Smooth muscle cell (in vitro differentiated cells): ENCODE measurements around the gene BSN. TPM values are rescaled to one million over a fixed set of nuclear protein-coding genes. Genes with fewer than 3 reads are reported as not detected.

Experiments
- DNase-seq: peaks from one replicate; lab custom pipeline; 2025; ENCODE audit not compliant: unreplicated experiment; lab: John Stamatoyannopoulos, UW
- H2AFZ ChIP-seq: fragments of 200-600 bp; sonication (generic); 2 replicates; pipeline ENCODE4 v1.6.0; 2016; ENCODE audit warnings: antibody characterized with exemption, low read depth, mild to moderate bottlenecking
- H3F3A ChIP-seq: fragments of 200-600 bp; sonication (generic); 2 replicates; pipeline ENCODE4 v1.6.0; 2017; ENCODE audit warnings: antibody characterized with exemption, low read depth
- H3K27ac ChIP-seq: fragments of 200-600 bp; sonication (generic); 2 replicates; pipeline ENCODE4 v1.5.1; 2016; ENCODE audit warnings: low read depth, mild to moderate bottlenecking
- H3K27me3 ChIP-seq: fragments of 200-600 bp; sonication (generic); 2 replicates; pipeline ENCODE4 v1.6.1; 2016; ENCODE audit warnings: low read depth, mild to moderate bottlenecking
- H3K36me3 ChIP-seq: fragments of 200-600 bp; sonication (generic); 2 replicates; pipeline ENCODE4 v1.5.1; 2016; ENCODE audit warnings: low read depth
- H3K4me1 ChIP-seq: fragments of 200-600 bp; sonication (generic); 2 replicates; pipeline ENCODE4 v1.5.1; 2016; ENCODE audit warnings: low read depth
- H3K4me2 ChIP-seq: fragments of 200-600 bp; sonication (generic); 2 replicates; pipeline ENCODE4 v1.6.0; 2016; ENCODE audit warnings: mild to moderate bottlenecking
- H3K4me3 ChIP-seq: fragments of 200-600 bp; sonication (generic); 2 replicates; pipeline ENCODE4 v1.5.1; 2016; ENCODE audit warnings: mild to moderate bottlenecking
- H3K79me2 ChIP-seq: fragments of 200-600 bp; sonication (generic); 2 replicates; pipeline ENCODE4 v1.6.0; 2016; ENCODE audit warnings: low read depth, mild to moderate bottlenecking
- H3K9ac ChIP-seq: fragments of 200-600 bp; sonication (generic); 2 replicates; pipeline ENCODE4 v1.6.0; 2016; ENCODE audit warnings: low read depth
- H3K9me3 ChIP-seq: fragments of 200-600 bp; sonication (generic); replicated peaks from 2 replicates; pipeline ENCODE4 v1.5.1; 2016; ENCODE audit warnings: low read depth
- H4K20me1 ChIP-seq: fragments of 200-600 bp; sonication (generic); 2 replicates; pipeline ENCODE4 v1.6.0; 2016; ENCODE audit warnings: low read depth
- WGBS: methylation state at CpG from one replicate; pipeline ENCODE4 v1.1.7; 2016; ENCODE audit warnings: low lambda C conversion rate; 5-methylcytosine and 5-hydroxymethylcytosine counted together
- polyA plus RNA-seq: library from polyadenylated mRNA; unstranded; fragments of >200 nt; fragmentation: Nextera tagmentation; extraction: Ambion mirVana; gene quantifications from 2 replicates; pipeline ENCODE4 v1.2.1, GENCODE V29; 2016
- total RNA-seq: library from RNA; depleted of rRNA; stranded (reverse); fragments of >200 nt; gene quantifications from 2 replicates; pipeline ENCODE4 v1.2.3, GENCODE V29; 2014
- TF ChIP-seq, protein P1 (sequence below): fragments of 200-600 bp; sonication (generic); IDR thresholded peaks from 2 replicates; pipeline ENCODE4 v1.5.1; 2017; ENCODE audit warnings: borderline replicate concordance, mild to moderate bottlenecking, antibody characterized with exemption; ENCODE audit not compliant: insufficient read depth, poor library complexity, severe bottlenecking

Gene BSN
- total and polyA plus RNA-seq, 2 experiments from 2014 or later, result under 0.01 to 0.07 TPM

- Histone ChIP-seq H3K27ac (no peak overlapping the region), H2AFZ (no peak overlapping the region), H3K4me3 (no peak overlapping the region), H3K9me3 (no peaks in the 10 kb centered on the region), H3K9ac (no peak overlapping the region), H3F3A (no peaks in the 10 kb centered on the region), H3K4me2 (no peak overlapping the region), H3K27me3 (no peaks in the 10 kb centered on the region), H3K36me3 (no peaks in the 10 kb centered on the region), H3K79me2 (no peaks in the 10 kb centered on the region), H4K20me1 (no peaks in the 10 kb centered on the region), H3K4me1 (no peaks in the 10 kb centered on the region)
- no peak for DNase-seq
- TF ChIP-seq, protein P1, sequence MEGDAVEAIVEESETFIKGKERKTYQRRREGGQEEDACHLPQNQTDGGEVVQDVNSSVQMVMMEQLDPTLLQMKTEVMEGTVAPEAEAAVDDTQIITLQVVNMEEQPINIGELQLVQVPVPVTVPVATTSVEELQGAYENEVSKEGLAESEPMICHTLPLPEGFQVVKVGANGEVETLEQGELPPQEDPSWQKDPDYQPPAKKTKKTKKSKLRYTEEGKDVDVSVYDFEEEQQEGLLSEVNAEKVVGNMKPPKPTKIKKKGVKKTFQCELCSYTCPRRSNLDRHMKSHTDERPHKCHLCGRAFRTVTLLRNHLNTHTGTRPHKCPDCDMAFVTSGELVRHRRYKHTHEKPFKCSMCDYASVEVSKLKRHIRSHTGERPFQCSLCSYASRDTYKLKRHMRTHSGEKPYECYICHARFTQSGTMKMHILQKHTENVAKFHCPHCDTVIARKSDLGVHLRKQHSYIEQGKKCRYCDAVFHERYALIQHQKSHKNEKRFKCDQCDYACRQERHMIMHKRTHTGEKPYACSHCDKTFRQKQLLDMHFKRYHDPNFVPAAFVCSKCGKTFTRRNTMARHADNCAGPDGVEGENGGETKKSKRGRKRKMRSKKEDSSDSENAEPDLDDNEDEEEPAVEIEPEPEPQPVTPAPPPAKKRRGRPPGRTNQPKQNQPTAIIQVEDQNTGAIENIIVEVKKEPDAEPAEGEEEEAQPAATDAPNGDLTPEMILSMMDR, result no peak
- 92% methylated on average over 8 of the region's 8 CpGs for WGBS
Measured at GRCh38 chr3:49644684-49645083, 90.4 kb downstream of the BSN start.

DNA sequence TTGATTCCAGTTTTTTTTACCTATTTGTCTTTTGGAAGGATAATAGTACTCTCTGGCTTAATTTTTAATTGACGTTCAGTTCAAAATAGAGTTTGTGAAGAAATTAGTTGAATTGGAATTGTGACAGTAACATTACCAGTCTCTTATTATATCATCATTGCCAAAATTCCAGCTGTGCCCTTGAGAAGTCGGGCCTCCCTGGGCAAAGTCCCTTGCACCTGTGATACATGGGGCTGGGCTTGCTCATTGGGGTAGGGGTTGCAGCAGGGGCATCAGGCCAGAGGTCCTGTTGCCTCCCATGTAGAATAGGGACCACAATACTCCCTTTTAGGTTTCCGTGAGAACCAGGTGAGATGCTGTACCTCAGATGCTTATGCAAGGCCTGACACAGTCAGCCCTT, 92.0 kb downstream of the BSN start:
- H3K4me3 ChIP-seq, result no peak overlapping the region
- no peaks in the 10 kb centered on the region for H4K20me1 ChIP-seq
- H3K27me3 ChIP-seq, result no peaks in the 10 kb centered on the region
- no peak overlapping the region for H2AFZ ChIP-seq
- H3K9me3 ChIP-seq, result no peaks in the 10 kb centered on the region
- DNase-seq, result no peak
- H3K79me2 ChIP-seq, result no peaks in the 10 kb centered on the region
- TF ChIP-seq, protein P1, result no peak
- no peaks in the 10 kb centered on the region for H3F3A ChIP-seq
- H3K4me1 ChIP-seq, result no peaks in the 10 kb centered on the region
- H3K36me3 ChIP-seq, result no peaks in the 10 kb centered on the region
- no peak overlapping the region for H3K4me2 ChIP-seq
- H3K9ac ChIP-seq, result no peak overlapping the region
- no peak overlapping the region for H3K27ac ChIP-seq
- WGBS, result 95% methylated on average over 3 of the region's 3 CpGs

- no peak overlapping the region for H3K27ac ChIP-seq
- no peak overlapping the region for H3K4me2 ChIP-seq
- no peaks in the 10 kb centered on the region for H4K20me1 ChIP-seq
- DNase-seq, result no peak
- WGBS, result 73% methylated on average over 2 of the region's 2 CpGs
- H3K4me3 ChIP-seq, result no peak overlapping the region
- no peaks in the 10 kb centered on the region for H3K4me1 ChIP-seq
- H3K9me3 ChIP-seq, result no peaks in the 10 kb centered on the region
- H3K79me2 ChIP-seq, result no peaks in the 10 kb centered on the region
- H3K9ac ChIP-seq, result no peak overlapping the region
- no peaks in the 10 kb centered on the region for H3K27me3 ChIP-seq
- H3K36me3 ChIP-seq, result no peaks in the 10 kb centered on the region
- TF ChIP-seq, protein P1, result no peak
- H2AFZ ChIP-seq, result no peak overlapping the region
- H3F3A ChIP-seq, result no peaks in the 10 kb centered on the region
Measured at GRCh38 chr3:49647741-49648140, 93.5 kb downstream of the BSN start.

DNA sequence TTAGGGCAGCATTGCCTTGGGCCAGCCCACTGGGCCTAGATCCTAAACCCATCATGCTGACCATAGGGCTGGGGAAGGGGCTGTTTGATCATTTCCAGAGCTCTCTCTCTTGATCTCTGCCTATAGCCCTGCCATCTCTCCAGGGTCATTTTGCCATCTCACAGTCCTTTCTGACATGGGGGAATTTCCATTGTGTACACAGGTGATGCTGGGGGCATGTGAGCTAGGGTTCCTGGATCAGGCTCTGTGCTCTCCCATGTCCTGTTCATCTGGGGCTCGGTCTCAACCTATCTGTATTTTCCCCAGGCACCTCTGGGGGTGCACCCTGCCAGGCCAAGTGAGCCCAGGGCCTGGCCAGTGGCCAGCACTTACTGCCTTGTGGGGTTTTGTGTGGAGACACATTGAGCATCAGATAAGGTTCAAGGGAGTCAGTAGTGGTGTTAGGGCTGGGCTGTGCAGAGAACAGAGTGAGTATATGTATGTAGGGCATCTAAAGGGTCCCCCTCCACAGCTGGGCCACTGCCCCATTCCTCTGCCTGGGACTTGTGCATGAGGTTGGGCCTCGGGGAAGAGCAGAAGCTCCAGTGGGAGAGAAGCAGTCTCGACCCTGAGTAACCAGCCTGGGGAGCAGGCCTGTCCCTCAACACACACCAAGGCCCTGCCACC, 94.2 kb downstream of the BSN start:
- WGBS, result 83% methylated on average over 3 of the region's 3 CpGs
- no peak overlapping the region for H2AFZ ChIP-seq

More for the DNA sequence above, 94.2 kb downstream of the BSN start:
- H3K27me3 ChIP-seq, result no peaks in the 10 kb centered on the region
- no peaks in the 10 kb centered on the region for H3K9me3 ChIP-seq
- no peak overlapping the region for H3K9ac ChIP-seq
- H3K27ac ChIP-seq, result no peak overlapping the region
- H3K4me2 ChIP-seq, result no peak overlapping the region
- no peaks in the 10 kb centered on the region for H3F3A ChIP-seq
- H3K4me1 ChIP-seq, result no peaks in the 10 kb centered on the region
- TF ChIP-seq, protein P1, result no peak
- H3K36me3 ChIP-seq, result no peaks in the 10 kb centered on the region
- H3K79me2 ChIP-seq, result no peaks in the 10 kb centered on the region
- H3K4me3 ChIP-seq, result no peak overlapping the region
- no peak for DNase-seq
- H4K20me1 ChIP-seq, result no peaks in the 10 kb centered on the region
